BJ (cell line): ENCODE results near the gene NFKBIA. TPM values are rescaled to one million over a fixed set of nuclear protein-coding genes. Genes with fewer than 3 reads are reported as not detected.

Source experiments
- polyA plus RNA-seq: library from polyadenylated mRNA; depleted of rRNA; stranded (reverse); fragments of >200 nt; gene quantifications from 2 replicates; pipeline ENCODE4 v1.2.3, GENCODE V29; 2011; rRNA removed

NFKBIA gene
- polyA plus RNA-seq, 1 experiment = 73.2 TPM

Other genes with a start within 250 kb of the NFKBIA start
- gene PSMA6, start 112.4 kb downstream of the NFKBIA start, polyA plus RNA-seq = 155 and 216 TPM in 2 replicates
- gene INSM2, start 129.4 kb upstream of the NFKBIA start, polyA plus RNA-seq = not detected in 2 replicates